Measurements from ENCODE around the gene BIN1. TPM values are rescaled to one million over a fixed set of nuclear protein-coding genes. Genes with fewer than 3 reads are reported as not detected.
A peak's percentile ranks its signal among the peaks of the same experiment; 100 is the strongest.

BIN1 gene
- total RNA-seq, 1 donor from 2014 or later: 182 TPM

GRCh38 chr2:127058246-127058953, 48.6 kb downstream of the BIN1 start:
- Mint-ChIP-seq H3K36me3 (ENCODE audit: low read depth, unreplicated experiment) (peaks cover 36% of the 10 kb centered on the region), H3K4me3 (ENCODE audit: unreplicated experiment) (no peak overlapping the region), H3K4me1 (ENCODE audit: unreplicated experiment) (peaks cover 45% of the 10 kb centered on the region), H3K9me3 (ENCODE audit: unreplicated experiment) (no peaks in the 10 kb centered on the region), H3K27ac (ENCODE audit: unreplicated experiment) (no peak overlapping the region), H3K27me3 (ENCODE audit: unreplicated experiment) (peaks cover 38% of the 10 kb centered on the region)
- no peak for TF ChIP-seq CTCF (IDR thresholded peaks at IDR 0.05; ENCODE audit: unreplicated experiment)
- no peak for DNase-seq (ENCODE audit: low spot score)

GRCh38 chr2:127057371-127058245, 49.3 kb downstream of the BIN1 start:
- peak overlapping the region; percentile 93 for H3K27ac Mint-ChIP-seq (ENCODE audit: unreplicated experiment)
- peaks cover 41% of the 10 kb centered on the region for H3K27me3 Mint-ChIP-seq (ENCODE audit: unreplicated experiment)
- no peak for DNase-seq (ENCODE audit: low spot score)
- TF ChIP-seq CTCF (IDR thresholded peaks at IDR 0.05; ENCODE audit: unreplicated experiment): no peak
- H3K4me1 Mint-ChIP-seq (ENCODE audit: unreplicated experiment): peaks cover 45% of the 10 kb centered on the region
- peak overlapping the region; percentile 62 for H3K4me3 Mint-ChIP-seq (ENCODE audit: unreplicated experiment)
- peaks cover 37% of the 10 kb centered on the region for H3K36me3 Mint-ChIP-seq (ENCODE audit: low read depth, unreplicated experiment)
- H3K9me3 Mint-ChIP-seq (ENCODE audit: unreplicated experiment): no peaks in the 10 kb centered on the region

- TF ChIP-seq CTCF (IDR thresholded peaks at IDR 0.05; ENCODE audit: unreplicated experiment): no peak
- Mint-ChIP-seq H3K27ac (ENCODE audit: unreplicated experiment) (peak overlapping the region; percentile 93), H3K27me3 (ENCODE audit: unreplicated experiment) (peaks cover 37% of the 10 kb centered on the region), H3K9me3 (ENCODE audit: unreplicated experiment) (no peaks in the 10 kb centered on the region), H3K4me1 (ENCODE audit: unreplicated experiment) (peaks cover 40% of the 10 kb centered on the region), H3K4me3 (ENCODE audit: unreplicated experiment) (peak overlapping the region; percentile 62), H3K36me3 (ENCODE audit: low read depth, unreplicated experiment) (peaks cover 33% of the 10 kb centered on the region)
- DNase-seq (ENCODE audit: low spot score): no peak
Observed at GRCh38 chr2:127056631-127057370, 50.2 kb downstream of the BIN1 start.

GRCh38 chr2:127056086-127056485, 50.9 kb downstream of the BIN1 start:
- Mint-ChIP-seq H3K27me3 (ENCODE audit: unreplicated experiment) (peaks cover 30% of the 10 kb centered on the region), H3K4me1 (ENCODE audit: unreplicated experiment) (peaks cover 33% of the 10 kb centered on the region), H3K36me3 (ENCODE audit: low read depth, unreplicated experiment) (peaks cover 28% of the 10 kb centered on the region), H3K4me3 (ENCODE audit: unreplicated experiment) (no peak overlapping the region), H3K27ac (ENCODE audit: unreplicated experiment) (peak overlapping the region; percentile 53), H3K9me3 (ENCODE audit: unreplicated experiment) (no peaks in the 10 kb centered on the region)
- TF ChIP-seq CTCF (IDR thresholded peaks at IDR 0.05; ENCODE audit: unreplicated experiment): no peak
- DNase-seq (ENCODE audit: low spot score): no peak
